Right lung (tissue), 5 donors: ENCODE measurements around the gene MPRIP. TPM values are rescaled to one million over a fixed set of nuclear protein-coding genes. Genes with fewer than 3 reads are reported as not detected.
A peak's percentile ranks its signal among the peaks of the same experiment; 100 is the strongest.

Source experiments
- DNase-seq, 2 donors: peaks; one replicate each; pipeline ENCODE4 v3.0.0-alpha.2; 2013
- polyA plus RNA-seq, 5 donors: library from polyadenylated mRNA; unstranded; fragments of 120-200 nt; gene quantifications; one replicate each; pipeline versions ENCODE4 v1.2.1 to v1.2.3, GENCODE V29; 2013; ENCODE audit warnings: inconsistent platforms in 1 of 5, low replicate concordance in 1 of 5; ENCODE audit not compliant: insufficient read length in 5 of 5, insufficient read depth in 1 of 5

The MPRIP gene
- polyA plus RNA-seq, 5 donors: 190 to 262 (median 239) TPM

DNA sequence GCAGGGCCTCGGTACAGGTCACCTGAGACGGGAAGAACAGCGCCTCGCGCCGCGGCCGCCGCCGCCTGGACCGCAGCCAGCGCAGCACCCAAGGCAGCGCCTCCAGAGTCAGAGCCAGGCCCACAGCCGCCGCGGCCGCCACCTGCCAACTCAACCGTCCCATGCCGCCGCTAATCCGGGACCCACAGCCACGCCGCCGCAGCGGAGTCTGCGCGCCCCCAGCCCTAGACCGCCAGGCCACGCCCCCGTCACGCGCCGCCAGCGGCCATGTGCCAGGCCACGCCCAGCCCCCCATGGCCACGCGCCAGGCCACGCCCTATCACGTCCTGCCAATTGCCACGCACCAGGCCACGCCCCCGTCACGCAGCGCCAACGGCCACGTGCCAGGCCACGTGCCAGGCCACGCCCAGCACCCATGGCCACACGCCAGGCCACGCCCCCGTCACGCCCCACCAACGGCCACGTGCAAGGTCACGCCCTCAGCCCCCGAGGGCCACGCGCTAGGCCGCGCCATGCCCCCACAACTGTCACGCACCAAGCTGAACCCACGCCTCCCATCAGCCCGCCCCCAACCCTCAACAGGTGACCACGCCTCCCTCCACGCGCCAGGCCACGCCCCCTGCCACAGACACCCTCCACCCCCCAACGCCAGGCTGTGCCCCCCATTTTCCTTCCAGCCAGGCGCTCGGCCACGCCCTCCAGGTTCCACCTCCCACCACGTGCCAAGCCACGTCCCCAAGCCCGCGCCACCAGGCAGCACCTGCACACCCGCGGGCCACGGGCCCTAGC is 164.1 kb downstream of the MPRIP start, which contains the start of gene PLD6:
TSS of gene PLD6 (minus strand) at position 210 of the 789 bp plus-strand sequence. CDS start at position 163, 47 bp downstream.
- DNase-seq: peak; percentile 40 to 49

DNA sequence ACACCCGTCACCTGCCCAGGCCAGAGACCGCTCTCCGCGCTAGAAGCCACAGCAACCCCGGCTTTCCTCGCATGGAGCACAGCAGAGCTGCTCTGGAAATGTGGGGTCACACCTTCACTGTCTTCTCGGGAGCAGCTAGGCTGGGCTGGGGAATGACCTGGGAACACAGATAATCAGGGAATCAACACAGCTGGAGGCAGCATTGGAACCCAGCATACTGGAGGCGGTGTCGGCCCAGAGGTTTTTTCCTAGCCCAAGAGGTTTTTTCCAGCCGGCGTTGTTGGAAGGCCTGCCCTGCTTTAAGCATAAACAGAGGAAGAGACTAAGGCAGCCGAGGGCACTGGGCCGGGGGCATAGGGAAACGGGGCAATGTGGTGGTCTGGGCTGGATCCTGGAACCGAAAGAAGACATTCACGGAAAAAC is 164.7 kb downstream of the MPRIP start:
- DNase-seq: no peak

DNA sequence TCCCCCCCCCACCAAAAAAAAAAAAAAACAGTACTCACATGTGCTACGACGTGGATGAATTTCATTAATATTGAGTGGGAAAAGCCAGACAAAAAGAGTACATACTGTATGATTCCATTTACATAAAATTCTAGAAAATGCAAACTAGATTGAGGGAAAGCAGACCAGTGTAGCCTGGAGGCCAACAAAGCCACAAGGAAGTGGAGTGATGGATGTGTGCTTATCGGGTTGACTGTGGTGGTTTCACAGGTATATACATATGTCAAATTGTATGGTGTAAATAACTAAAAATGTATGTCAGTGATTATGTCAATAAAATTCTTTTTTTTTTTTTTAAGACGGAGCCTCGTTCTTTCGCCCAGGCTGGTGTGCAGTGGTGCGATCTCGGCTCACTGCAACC is 165.7 kb downstream of the MPRIP start:
- no peak for DNase-seq

DNA sequence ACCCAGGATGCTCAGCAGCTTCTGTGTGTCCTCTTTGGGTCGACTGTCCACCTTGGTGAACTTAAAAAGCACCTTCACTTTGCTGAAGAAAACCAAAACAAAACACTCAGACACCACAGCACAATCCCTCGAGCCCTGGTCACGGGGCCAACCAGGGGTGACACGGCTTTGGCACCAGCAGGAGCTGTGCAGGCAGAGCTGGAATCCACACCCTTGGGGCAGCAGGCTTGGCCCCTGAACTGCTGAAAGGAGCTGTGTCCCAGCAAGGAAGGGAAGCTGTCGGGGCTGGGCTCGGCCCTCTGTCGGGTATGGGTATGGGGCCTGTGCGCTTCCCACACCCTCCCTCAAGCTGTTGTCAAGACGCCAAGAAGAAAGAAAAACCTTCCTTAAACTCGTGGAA is 171.5 kb downstream of the MPRIP start:
- no peak for DNase-seq

DNA sequence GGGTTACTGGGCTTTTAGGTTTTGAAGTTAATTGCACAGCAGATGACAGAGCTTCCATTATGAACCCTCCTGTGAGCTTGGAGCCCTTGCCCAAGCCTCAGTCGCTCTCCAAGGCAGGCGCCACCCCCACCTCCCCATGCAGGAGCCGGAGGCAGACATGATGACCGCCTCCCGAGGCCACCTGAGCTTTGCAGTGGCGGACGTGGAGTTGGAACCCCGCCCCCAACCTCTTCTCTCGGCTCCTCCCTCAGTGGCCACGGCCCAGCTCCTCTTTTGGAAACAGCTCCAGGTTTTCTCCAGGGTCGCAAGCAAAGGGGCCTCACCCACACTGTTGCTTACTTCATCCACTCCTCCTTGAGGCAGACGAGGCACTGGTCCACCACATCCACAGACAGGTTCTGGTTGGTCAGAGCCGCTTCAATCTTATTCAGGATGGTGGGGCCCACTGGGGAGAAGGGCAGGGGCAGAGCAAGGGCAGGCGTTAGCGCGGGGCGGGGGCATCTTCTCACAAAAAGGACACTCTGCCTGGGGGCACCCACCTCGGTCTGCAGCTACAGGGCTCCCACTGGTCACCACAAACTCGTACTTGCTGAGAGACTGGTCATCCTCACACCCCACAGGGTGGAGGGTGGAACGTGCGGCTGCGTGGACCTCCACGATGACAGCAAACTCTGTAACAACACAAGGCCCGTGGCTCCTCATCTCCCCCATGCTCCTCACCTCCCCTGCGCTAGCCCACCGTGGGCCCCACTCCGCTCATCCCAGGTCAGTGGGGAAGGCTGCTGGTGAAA is 172.6 kb downstream of the MPRIP start:
- no peak for DNase-seq

DNA sequence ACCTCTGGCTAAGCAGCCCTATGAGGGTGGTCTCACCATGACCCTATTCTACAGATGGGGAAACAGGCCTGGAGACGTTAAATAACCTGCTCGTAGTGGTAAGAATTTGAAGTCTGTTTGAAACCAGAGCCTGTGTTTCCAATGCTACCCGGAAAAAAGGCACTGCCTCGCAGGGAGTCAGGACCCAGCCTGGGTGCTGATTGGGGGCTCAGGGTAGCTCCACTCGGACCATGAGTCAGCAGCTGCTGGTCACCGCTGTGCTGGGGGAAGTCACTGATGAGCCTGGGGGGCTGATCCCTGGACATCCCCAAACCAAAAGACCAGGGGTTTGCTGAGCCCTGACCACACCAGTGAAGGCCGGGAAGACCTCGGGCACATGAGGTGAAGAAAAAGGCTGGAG is 173.3 kb downstream of the MPRIP start:
- no peak for DNase-seq

DNA sequence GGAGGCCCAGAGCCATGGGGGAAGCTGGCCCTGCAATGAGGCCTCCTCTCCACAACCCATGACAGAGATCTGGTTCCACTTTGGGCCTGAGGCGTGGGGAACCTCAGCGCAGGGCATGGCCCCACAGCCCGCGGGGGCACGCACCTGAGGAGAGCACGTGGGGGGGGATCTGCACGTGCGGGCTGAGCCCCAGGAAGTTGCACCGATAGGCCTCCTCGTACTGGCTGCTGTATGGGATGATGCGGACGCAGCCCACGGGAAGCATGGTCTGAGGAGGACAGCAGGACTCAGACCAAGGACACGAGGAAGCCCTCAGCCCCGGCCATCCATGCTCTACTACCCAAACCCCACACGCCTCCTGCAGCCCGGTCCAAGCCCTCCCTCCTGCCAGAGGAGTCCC is 174.0 kb downstream of the MPRIP start:
- no peak for DNase-seq

DNA sequence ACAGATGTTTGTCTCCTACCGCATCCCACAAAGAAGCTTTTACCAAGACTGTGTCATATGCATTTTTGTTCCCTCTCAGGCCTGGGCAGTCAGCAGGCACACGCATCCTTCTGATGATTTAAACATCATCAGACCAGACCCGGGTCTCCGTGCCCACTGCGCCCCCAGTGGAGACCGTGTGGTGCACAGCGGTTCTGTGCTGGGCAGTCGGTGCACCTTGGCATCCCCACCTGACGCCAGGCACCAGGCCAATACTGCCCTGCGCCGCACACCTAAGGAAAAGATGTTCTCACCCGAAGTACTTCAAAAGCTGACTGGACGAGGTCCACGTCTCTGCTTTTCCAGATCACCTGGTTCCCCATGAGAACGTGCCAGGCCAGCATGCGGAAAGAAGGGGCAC is 174.5 kb downstream of the MPRIP start:
- DNase-seq: no peak

DNA sequence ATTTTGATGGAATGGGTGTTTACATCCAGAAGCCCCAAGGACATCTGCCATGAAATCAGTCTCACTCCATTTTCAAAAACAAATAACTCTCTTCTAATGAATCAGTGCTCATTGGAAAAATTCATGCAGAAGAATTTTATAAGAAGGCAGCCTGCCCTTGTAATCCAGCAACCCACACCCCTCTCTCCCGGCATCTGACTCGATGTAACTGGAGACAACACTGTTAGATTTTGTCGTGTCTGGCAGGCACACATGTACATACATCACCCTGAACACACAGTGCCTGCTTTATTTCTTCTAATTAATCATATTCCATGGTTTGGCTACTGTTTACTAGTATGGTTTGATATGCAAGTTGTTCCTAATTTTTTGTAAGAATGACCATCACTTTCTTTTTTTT is 175.7 kb downstream of the MPRIP start:
- no peak for DNase-seq

DNA sequence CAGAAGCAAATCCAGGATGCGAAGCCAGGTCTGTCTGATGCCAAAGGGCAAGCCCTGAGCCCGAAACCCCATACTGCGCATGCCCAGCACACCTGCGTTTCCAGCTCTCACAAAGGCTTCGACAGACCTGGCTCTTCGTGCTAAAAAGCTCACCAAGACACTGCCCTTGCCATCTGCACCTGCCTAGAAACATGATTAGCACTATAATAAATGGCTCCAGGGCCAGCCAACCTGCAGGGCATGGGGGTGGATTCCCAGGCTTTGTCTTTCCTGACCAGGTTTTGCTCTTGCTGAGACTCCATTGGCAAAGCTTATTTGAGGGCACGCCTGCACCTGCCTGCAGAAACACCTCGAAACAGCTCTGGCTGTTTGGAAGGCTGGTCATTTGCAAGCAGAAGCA is 178.3 kb downstream of the MPRIP start:
- no peak for DNase-seq

DNA sequence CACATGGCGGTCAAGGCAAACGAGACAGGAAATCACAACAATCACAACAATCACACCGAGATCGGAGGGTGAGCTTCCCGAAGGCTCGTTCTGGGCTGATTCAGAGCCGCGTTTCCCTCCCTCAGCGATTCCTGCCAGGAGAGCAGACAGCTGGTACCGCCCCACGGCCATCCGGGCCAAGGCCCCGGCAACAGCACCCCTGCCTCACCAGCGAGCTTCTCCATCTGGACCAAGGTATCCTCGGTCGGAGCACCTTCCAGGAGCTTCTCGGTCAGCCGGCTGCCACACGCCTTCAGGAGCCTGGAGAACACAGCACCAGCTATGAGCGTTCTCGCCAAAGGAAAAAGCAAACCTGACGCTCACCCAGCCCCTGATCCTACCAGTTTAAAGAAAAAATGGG is 179.1 kb downstream of the MPRIP start:
- no peak for DNase-seq

DNA sequence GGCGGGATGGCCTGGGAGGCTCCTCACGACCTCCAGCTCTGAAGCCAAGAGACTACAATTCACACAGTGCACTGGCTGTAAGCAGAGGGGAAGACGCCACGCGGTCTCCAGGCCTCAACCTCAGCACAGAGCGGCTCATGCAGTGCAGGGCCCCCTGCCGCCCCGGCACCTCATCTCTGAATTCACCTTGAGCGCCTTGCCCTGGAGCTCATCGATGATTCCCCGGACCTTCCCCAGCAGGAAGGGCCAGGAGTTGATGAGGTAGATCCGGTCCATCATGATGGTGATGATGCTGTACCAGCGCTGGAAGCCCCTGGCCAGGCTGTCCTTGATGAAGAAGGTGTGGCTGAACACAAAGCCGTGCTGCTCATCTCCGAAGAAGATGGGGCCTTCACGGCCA is 181.5 kb downstream of the MPRIP start:
- no peak for DNase-seq

DNA sequence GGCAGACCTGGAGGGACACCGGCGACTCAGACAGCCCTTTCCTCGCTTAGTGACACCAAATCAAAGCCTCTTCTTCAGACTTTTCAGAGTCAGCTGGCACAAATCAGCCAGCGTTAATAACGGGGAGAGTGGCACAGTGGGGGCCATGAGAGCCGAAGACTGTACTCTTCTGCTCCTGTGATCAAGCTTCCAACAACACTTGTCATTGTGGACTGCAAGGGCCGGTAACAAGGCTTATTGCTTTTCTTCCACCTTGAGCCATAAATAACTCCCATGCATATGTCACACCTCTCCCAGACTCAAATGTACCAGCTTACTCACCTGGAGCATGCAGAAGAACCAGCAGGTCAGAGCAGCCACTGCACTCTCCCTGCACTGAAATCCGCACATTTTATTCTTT is 181.9 kb downstream of the MPRIP start:
- DNase-seq: no peak

DNA sequence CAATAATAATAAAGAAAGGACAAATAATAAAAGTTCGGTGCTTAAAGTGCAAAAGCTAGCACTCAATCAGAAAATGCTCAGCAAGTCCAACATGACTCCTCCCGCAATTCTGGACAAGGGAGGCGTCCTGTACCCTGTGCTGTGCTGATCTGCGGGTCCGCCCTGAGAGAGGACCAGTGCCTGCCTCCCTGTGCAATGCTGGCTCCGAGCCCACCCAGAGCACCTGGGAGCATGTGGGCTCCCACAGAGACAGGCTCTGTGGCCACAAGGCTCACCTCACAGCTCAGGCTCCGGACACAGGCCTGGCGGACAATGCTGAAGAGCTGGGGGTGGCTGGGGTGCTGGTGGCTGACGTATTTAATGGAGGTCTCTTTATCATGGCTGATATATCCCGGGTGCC is 183.6 kb downstream of the MPRIP start:
- DNase-seq: no peak

DNA sequence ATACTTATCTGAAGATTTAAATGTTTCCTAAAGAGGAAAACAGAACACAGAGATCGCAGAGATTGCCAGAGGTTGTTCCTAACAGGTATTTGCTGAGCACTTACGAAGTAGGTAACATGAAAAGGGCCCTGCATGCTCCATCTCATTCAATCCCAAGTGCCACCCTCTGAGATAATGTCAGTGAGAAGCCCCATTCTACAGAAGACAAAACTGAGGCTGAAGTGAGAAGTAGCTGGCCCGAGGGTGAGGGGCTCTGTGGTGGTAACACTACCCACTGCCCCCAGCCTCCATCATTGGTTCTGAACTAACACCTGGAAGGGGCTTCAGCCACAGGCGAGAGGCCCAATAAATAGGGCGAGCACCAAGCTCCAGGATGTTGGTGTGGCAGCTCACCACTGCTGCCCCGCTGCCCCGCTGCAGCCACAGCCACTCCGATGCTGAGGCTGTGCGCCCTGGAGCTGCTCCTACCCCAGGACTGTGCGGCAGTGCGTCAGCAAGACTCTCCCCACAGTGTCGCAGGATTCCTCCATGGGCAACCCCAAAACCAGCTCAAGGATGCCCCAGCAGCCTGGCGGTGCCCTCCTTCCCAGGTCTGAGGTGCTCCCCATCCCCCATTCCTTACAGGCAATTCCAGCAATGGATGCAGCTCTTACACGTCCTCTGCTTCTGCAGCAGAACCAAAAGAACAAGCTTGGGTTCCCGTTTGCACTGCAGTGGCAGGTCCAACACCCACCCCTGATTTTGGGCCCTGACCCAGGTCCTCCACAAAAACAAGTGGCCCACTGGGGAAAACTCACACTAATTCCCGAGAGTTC is 184.4 kb downstream of the MPRIP start:
- no peak for DNase-seq

DNA sequence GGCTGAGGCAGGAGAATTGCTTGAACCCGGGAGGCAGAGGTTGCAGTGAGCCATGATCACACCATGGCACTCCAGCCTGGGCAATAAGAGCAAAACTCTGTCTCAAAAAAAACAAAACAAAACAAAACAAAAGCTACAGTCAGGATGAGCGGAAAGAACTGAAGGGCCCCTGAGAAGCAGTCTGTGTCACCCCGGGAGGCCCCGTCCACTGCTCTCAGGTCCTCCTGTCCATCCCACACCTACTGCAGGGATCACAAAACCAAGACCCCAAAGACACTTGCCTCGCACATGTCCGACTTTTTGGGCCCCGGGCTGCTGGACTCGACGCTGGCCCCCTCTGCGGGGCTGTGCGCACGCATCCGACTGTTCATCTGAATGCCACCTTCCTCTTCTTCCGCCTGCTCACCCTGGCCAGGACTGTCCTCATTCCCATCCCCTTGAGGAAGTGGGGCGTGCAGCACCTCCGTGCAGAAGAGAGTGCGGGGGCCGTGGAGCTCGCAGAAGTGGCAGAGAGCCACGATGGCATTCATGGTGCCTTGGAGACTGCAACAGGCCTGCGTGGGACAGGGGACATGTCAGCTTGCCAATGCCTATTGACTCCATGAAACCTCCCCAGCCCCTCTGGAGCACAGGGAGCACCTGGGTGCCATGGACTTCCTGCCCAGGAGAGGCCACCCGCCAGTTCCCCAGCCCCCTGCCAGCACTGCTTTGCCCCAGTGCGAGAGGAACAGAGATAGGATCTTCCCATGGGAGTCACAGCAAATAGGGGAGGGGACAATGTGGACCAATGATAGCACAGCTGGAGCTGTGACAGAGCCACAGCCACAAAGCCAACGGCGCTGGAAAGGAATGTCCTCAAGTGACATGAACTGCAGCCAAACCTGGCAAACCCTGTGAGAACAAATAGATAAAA is 185.6 kb downstream of the MPRIP start:
- DNase-seq: no peak

DNA sequence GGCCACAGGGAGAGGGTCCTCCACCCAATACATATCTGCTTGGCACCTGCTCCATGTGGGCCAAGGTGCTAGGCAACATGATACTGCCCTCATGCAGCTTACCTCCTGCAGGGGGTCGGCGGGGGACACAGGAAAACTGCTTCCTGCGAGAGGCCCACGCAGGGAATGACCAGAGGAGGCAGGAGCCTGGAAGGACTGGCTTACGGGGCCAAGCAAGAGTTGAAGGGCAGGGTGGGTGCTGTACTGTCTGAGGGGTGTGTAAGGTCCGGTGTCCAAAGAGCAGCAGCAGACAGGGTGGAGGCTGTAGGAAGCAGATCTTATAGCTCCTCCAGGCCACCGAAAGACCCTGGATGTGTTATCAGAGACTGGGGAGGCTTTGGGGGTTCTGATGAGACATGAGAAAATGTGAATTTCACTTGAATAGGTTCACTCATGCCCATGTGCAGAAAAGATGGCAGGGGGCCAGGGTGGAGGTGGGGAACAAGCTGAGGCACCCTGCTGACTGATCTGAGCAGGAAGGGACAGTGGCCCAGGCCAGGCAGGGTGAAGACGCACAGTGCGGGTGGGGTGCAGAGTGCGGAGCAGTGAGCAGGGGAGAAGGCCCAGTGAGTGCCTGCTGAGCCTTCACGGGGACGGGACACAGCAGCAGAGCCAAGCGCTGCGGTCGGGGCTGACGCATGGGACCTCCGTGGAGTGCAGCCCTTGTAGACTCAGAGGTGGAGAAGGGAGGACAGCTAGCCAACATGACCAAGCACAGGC is 186.4 kb downstream of the MPRIP start:
- no peak for DNase-seq

DNA sequence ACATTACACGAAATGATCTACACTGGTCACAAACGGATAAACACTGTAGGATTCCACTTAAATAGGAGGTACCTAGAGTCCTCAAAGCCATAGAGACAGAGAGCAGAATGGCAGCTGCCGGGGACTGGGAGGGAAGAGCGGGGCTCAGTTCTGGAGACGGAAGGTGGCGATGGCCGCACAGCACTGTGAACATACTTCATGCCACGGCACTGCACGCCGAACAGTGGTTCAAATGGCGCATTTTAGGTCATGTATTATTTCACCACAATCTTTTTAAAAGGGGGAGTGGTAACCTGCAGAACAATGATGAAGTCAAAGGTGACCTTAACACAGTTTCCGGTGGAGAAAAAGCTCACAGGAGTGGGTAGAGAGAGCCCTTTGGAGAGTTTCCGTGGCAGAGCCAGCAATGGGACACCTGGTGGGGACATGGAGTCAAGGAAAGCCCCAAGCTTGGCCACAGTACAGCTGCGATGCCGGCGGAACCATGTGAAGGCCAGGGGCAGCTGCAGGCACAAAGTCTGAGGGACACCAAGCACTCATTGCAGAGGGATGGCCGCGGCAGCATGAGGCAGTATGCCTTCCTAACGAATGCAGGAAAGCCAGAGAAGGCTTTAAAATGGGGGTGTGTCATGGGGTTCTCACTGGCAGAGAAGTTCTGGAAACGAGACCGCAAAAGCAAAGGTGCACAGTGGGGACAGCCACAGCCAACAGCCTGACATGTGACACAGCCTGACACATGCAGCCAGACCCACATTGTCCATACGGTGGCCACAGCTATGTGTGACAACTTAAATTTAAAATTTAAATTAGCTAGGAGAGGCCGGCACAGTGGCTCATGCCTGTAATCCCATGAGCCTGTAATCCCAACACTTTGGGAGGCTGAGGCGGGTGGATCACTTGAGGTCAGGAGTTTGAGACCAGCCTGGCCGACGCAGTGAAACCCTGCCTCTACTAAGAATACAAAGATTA is 187.4 kb downstream of the MPRIP start:
- DNase-seq: no peak

DNA sequence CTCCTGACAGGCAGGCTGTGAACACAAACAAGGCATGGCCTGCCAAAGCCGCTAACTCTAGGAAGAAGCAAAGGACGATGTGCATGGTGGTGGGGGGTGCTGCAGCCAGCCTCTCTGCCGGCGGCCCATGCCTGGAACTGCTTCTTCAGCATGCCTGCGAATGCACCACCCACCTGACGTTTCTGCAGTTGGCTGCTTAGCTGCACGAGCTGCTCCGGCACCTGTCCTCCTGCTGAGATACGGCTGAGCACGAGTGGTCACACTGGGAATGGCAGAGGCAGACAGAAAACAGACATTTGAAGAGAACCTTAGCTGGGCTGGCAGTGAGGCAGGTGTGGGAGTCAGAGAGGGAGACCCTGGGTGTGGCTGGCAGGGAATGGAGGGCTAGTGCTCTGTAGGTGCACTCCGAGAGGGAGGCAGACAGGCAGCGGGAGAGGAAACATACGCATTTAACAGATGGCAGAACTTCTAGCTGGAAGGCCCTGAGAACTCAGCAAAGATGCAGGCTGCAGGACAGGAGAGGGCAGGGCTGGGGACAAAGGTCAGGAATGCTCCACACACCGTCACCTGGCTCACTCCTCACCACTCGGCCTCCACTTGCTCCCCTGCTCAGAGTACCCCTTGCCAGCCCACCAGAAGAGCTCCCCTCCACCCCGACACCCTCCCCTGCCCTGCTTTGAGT is 189.5 kb downstream of the MPRIP start:
- no peak for DNase-seq
